T47D (cell line): ENCODE data around the gene ZFYVE26.
"Not testable (repeated sequence)": the region's sequence is repeated elsewhere in the genome, so short reads cannot be mapped to it uniquely, and the experiment has no call there.

Source experiments
- DNase-seq, 2 experiments: peaks; one replicate each; pipeline versions ENCODE4 v3.0.0 to v3.0.0-alpha.2; 2011 to 2012; ENCODE audit warnings: low read depth in 1 of 2, low spot score in 1 of 2
- JUND ChIP-seq: IDR thresholded peaks from 2 replicates; pipeline ENCODE4 v1.6.1; 2012; ENCODE audit warnings: low read depth
- in situ Hi-C: cut with HindIII; loops from 2 replicates; pipeline ENCODE4 v1.10.0; 2016; ENCODE audit warnings: low sequenced_read_pairs, low pct_unique_long_range_greater_than_20kb

ZFYVE26 gene

DNA sequence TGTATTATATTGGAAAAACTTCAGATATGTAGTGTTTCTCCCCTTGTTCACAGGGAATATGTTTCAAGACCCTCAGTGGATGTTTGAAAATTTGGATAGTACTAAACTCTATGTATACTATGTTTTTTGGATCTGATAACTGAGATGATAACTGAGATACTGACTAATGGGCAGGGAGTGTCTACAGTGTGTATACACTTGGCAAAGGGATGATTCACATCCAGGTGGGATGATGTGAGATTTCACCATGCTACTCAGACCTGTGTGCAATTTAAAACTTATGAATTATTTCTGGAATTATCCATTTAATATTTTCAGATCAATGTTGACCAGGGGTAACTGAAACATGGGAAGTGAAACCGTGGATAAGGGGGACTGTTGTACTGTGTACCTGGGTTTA lies 17.0 kb upstream of the ZFYVE26 start:
- TF ChIP-seq JUND, result no peak
- DNase-seq, result no peak
- in situ Hi-C loops, result no loop called here

DNA sequence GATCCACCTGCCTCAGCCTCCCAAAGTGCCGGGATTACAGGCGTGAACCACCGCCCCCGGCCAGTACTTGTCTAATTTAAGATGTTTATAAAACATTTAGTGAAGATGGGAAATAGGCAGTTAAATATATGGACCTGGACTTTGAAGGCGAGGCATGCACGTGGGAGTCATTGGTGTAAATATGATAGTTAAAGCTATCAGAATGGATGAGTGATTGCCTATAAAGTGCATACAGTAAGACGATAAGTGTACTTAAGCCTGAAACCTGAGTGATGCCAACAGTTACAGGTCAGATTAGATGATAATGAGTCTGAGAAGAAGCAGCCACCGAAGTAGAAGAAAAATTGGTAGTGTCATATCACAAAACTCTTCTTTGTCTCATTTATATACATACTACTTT lies 14.7 kb upstream of the ZFYVE26 start:
- in situ Hi-C loops, result no loop called here
- TF ChIP-seq JUND, result no peak
- DNase-seq, result no peak

DNA sequence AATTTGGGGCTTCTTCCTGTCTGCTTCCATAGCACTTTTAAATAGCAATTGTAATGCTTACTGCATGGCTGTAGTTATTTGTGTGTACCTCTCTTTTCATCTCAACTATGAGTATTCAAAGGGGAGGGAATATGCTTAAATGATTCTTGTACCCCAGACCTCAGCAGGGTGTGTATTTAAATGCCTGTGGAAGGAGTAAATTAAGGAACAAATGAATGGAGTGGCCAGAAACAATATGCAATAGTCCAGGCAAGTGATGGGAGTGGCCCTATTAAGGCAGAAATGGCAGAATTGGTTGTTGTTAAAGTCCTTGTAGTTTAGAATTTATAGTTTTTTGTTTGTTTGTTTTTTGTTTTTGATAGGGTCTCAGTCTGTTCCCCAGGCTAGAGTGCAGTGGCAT lies 4.7 kb upstream of the ZFYVE26 start:
- no peak for DNase-seq
- in situ Hi-C loops, result no loop called here
- no peak for TF ChIP-seq JUND

DNA sequence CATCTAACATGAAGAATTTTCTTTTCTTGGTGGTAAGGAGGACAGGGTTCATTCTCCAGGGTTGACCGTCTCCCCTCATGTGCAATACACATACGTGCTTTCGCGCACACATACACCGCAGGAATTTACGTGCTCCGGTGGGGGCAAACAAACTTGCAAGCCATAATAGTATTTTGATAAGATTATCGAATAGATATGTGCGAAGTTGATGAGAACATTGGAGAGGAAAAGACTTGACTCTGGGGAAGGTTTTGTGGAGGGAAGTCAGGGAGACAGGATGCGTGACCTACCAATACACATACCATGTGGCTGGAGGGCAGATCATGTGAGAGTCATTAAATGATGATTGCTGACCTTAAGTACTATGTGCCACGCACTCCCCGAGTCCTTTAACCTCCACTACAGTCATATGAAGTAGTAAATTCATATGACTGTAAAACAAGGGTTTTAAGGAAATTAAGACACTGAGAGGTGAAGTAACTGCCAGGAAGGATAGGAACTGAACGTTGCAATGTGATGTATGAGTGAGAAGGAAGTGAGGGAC lies 4.1 kb upstream of the ZFYVE26 start:
- TF ChIP-seq JUND, result no peak
- in situ Hi-C loops, result no loop called here
- peak in 1 of 2 experiments; percentile 10 for DNase-seq

DNA sequence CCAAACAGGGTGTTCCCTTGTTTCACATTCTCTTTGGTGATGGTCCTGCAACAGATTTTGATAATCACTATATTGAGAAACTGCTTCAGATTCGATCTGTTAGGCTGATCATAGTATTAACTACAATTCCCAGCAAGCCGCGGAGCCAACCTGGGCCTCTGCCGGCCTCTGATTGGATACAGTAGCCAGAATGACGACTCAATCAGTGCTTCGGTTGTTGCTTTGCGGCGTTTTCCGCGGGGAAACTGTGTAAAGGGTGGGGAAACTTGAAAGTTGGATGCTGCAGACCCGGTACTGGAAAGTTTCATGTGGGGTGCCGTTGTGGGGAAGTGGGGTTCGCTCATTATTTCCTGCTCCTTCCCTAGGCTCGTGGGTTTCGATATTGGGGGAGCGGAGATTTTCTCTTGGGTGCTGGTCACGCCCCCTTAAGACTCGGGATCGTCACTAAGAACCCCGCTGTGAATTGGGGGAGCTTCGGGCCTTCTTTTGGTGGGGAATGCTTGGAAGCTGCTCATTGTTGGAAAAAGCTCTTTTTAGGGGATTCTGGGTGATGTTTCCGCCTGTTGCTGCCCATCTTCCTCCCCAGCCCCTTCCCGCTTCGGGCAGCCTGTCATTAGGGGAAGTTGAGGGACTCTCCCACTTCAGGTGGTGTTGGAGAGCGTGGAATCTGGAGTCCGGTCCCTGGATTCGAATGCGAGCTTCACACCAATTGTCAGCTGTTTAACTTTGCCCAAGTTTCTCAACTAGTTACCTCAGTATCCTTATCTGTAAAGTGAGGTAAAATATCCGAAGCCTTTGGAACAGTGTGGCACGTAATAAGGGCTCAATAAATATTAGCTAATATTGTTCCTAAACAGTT lies 3.4 kb upstream of the ZFYVE26 start, which contains the start of gene RAD51B:
TSS of gene RAD51B (plus strand) at position 217 of the 859 bp plus-strand sequence.
- no peak for TF ChIP-seq JUND
- in situ Hi-C loops, result no loop called here
- peak; percentile 85 to 93 for DNase-seq

DNA sequence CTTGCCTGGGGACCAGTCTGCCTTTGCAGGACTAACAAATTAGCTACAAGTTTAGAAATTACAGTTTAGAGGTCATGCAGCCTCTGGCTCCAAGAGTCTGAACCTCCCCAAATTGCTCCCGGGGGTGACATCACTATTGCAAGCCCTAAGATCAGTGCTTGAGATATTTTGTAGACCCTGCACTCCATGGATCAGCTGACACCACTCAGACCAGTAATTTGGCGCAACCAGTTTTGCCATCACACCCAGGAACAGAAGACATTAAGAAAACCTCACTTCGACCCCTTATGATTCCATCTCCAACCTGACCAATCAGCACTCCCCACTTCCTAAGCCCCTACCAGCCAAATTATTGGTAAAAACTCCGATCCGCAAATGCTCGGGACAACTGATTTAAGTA lies 2.1 kb upstream of the ZFYVE26 start:
- in situ Hi-C loops, result not testable (repeated sequence)

DNA sequence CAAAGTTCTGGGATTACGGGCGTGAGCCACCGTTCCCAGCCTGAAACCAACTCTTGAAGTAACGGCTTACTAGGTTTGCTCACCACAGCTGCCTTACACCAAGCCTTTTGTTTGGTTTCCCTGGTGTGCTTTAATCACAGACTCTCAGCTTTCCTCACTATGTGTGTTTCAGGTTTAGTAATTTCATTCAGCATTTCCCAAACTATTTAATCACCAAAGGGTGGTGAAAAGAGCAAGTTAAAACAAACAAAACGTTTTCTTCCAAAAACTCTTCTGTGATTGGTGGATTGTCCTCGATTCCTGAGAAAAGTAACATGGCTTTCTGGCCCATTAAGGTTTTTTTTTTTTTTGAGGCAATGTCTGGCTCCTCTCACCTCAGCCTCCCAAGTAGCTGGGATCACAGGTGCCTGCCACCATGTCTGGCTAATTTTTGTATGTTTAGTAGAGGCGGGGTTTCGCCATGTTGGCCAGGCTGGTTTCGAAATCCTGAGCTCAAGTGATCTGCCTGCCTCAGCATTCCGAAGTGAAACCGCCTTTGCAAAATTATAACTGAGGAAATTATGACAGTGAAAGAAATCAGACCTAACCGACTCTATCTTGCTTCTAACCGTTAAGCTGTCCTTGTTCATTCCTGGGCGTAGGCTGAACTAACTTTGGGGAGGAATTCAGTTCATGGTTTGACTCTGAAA lies 1.5 kb upstream of the ZFYVE26 start:
- in situ Hi-C loops, result no loop called here
- no peak for TF ChIP-seq JUND
- DNase-seq, result no peak

More for the DNA sequence above, 2.1 kb upstream of the ZFYVE26 start:
- not testable (repeated sequence) for DNase-seq

DNA sequence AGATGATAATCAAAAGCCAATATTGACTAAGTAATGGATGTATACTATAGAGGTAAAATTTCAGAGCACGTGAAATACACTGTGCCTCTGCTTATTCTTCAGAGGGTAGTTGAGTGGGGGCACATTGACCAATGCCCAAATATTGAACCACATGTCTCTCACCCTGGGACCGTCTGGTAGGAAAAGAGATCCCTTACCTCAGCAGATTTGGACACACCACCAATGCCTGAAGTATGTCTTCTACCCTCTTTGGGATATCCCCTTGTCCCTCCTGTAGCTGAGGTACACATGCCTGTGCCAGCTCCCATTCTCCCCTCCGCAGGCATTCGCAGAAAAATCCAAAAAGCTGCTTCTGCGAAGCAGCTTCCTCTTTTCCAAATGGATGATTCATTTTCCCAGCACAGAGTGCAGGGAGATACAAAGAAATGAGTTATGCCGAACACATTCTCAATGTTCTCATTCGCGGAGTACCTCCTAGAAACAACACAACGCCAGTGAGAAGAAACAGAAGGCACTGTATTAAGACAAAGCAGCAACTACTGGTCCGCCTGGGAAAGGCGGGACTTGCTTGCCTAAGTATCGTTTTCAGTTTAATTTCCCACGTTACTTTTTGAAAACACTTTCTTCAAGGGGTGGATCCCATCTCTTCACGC lies 691 bp downstream of the ZFYVE26 start:
- DNase-seq, result peak in 1 of 2 experiments; percentile 49
- TF ChIP-seq JUND, result no peak
- in situ Hi-C loops, result no loop called here

GRCh38 chr14:67814821-67815220 lies 1.6 kb downstream of the ZFYVE26 start:
- DNase-seq, result no peak
- TF ChIP-seq JUND, result no peak
- in situ Hi-C loops, result no loop called here

DNA sequence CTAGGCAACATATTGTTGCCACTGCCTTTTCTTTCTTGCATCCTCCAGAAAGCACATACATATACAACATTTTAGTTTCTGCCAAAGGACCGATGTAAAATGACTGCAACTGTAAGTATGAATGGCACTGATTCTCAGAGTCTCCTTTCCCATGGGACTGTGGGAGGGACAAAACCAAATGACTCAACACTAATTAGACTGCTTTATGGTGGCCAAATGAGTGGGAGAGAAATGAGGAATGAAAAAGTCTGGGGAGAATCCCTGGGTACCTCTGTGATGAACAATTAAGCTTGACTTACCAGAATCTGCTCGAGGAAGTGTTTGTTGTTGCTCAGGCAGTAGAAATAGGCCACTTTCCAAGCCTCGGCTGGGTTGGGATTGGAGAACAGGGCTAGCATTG lies 10.1 kb downstream of the ZFYVE26 start:
- in situ Hi-C loops, result no loop called here
- TF ChIP-seq JUND, result no peak
- DNase-seq, result no peak

GRCh38 chr14:67800743-67801142 lies 15.6 kb downstream of the ZFYVE26 start:
- no peak for DNase-seq
- in situ Hi-C loops, result no loop called here
- TF ChIP-seq JUND, result no peak

- TF ChIP-seq JUND, result no peak
- DNase-seq, result no peak
- in situ Hi-C loops, result no loop called here
Observed at GRCh38 chr14:67798731-67799130, 17.7 kb downstream of the ZFYVE26 start.
